K562 (cell line): ENCODE data around the gene HCFC1R1. TPM values are rescaled to one million over a fixed set of nuclear protein-coding genes. Genes with fewer than 3 reads are reported as not detected.
A peak's percentile ranks its signal among the peaks of the same experiment; 100 is the strongest.

Source experiments
- ARID1B ChIP-seq: fragments of 450-650 bp; IDR thresholded peaks from 2 replicates; pipeline ENCODE4 v1.6.1; 2016; ENCODE audit warnings: antibody characterized with exemption, mild to moderate bottlenecking, inconsistent platforms
- CCNT2 ChIP-seq: IDR thresholded peaks from 2 replicates; pipeline ENCODE4 v1.6.1; 2011; ENCODE audit warnings: borderline replicate concordance, low read depth, mild to moderate bottlenecking, moderate library complexity, mixed read lengths, low read length; ENCODE audit not compliant: insufficient read length; ENCODE audit errors: extremely low read depth
- CEBPB ChIP-seq: fragments of 450-650 bp; IDR thresholded peaks from 2 replicates; pipeline ENCODE4 v1.6.1; 2016; ENCODE audit warnings: missing genetic modification characterization, missing compliant biosample characterization
- ELF2 ChIP-seq: fragments of 250-450 bp; sonication (Bioruptor Pico); IDR thresholded peaks from 2 replicates; pipeline ENCODE4 v1.5.0; 2021; ENCODE audit warnings: mild to moderate bottlenecking
- FOXM1 ChIP-seq, 2 experiments: fragments of 450-650 bp in 1 of 2; sonication (generic) in 1 of 2; formaldehyde crosslinking in 1 of 2; IDR thresholded peaks; 2 replicates each; pipeline versions ENCODE4 v1.6.1 to v1.9.0; 2017 to 2022; ENCODE audit warnings: low read depth in 2 of 2, mild to moderate bottlenecking in 2 of 2, missing genetic modification reagents in 1 of 2, moderate library complexity in 1 of 2
- GTF2A2 ChIP-seq: IDR thresholded peaks from 2 replicates; pipeline ENCODE4 v1.6.1; 2016; ENCODE audit warnings: mild to moderate bottlenecking, missing genetic modification characterization, missing compliant biosample characterization
- HSF4 ChIP-seq: fragments of 250-450 bp; sonication (Bioruptor Pico); IDR thresholded peaks from 2 replicates; pipeline ENCODE4 v2.1.2; 2022; ENCODE audit warnings: mild to moderate bottlenecking, moderate library complexity, borderline replicate concordance
- LEF1 ChIP-seq: fragments of 450-650 bp; IDR thresholded peaks from 2 replicates; pipeline ENCODE4 v1.6.1; 2016; ENCODE audit warnings: mild to moderate bottlenecking
- MBD2 ChIP-seq: sonication (generic); IDR thresholded peaks from 2 replicates; pipeline ENCODE4 v1.6.1; 2016; ENCODE audit warnings: low read depth, borderline replicate concordance
- MEF2D ChIP-seq: conservative IDR thresholded peaks from 2 replicates; pipeline ENCODE4 v1.6.1; 2016; ENCODE audit warnings: low read depth, missing genetic modification characterization, missing compliant biosample characterization
- NELFE ChIP-seq: IDR thresholded peaks from 2 replicates; pipeline ENCODE4 v1.6.1; 2011; ENCODE audit warnings: mild to moderate bottlenecking; ENCODE audit not compliant: insufficient read depth, insufficient read length
- RBBP5 ChIP-seq: fragments of 200-600 bp; sonication (generic); IDR thresholded peaks from 2 replicates; pipeline ENCODE4 v1.6.1; 2012; ENCODE audit warnings: borderline replicate concordance, mild to moderate bottlenecking, low read length, control low read depth, inconsistent platforms; ENCODE audit not compliant: insufficient read depth, poor library complexity, severe bottlenecking
- RBFOX2 ChIP-seq: fragments of 200-400 bp; formaldehyde crosslinking; IDR thresholded peaks from 2 replicates; pipeline ENCODE4 v1.6.1; 2017; ENCODE audit warnings: low read depth, mild to moderate bottlenecking, low read length, moderate library complexity
- SLC30A9 ChIP-seq: fragments of 250-450 bp; sonication (Bioruptor Pico); IDR thresholded peaks from 2 replicates; pipeline ENCODE4 v1.8.0; 2022; ENCODE audit warnings: mild to moderate bottlenecking, moderate library complexity
- SREBF1 ChIP-seq: fragments of 150-350 bp; IDR thresholded peaks from 2 replicates; pipeline ENCODE4 v1.6.1; 2014; ENCODE audit warnings: antibody characterized with exemption, low read depth, low read length, borderline replicate concordance
- SUPT5H ChIP-seq: fragments of 450-650 bp; IDR thresholded peaks from 2 replicates; pipeline ENCODE4 v1.6.1; 2016
- ZNF224 ChIP-seq: sonication (generic); formaldehyde crosslinking; IDR thresholded peaks from 2 replicates; pipeline ENCODE4 v1.8.0; 2022; ENCODE audit warnings: mild to moderate bottlenecking, missing genetic modification reagents
- ZNF695 ChIP-seq: fragments of 450-650 bp; formaldehyde crosslinking; IDR thresholded peaks from 2 replicates; pipeline ENCODE4 v1.4.0; 2020; ENCODE audit warnings: mild to moderate bottlenecking, moderate library complexity
- polyA plus RNA-seq, 8 experiments: library from polyadenylated mRNA; depleted of rRNA in 4 of 8; stranded (reverse) in 5 of 8; unstranded in 3 of 8; fragments of >200 nt; fragmentation: Nextera tagmentation in 2 of 8; fragmentation: Illumina TruSeq in 1 of 8; extraction: Ambion mirVana in 2 of 8; extraction: Trizol in 1 of 8; gene quantifications; 2 replicates each; pipeline versions ENCODE4 v1.2.1 to v1.2.3, GENCODE V29; 2011 to 2014; ENCODE audit warnings: inconsistent platforms in 1 of 8, missing spikeins in 1 of 8
- total RNA-seq, 7 experiments: library from RNA; depleted of rRNA in 6 of 7; stranded (reverse); fragments of >200 nt in 6 of 7; fragmentation: Illumina TruSeq in 2 of 7; extraction: Trizol in 2 of 7; gene quantifications; 2 replicates each; pipeline versions ENCODE4 v1.2.1 to v1.2.3, GENCODE V29; 2011 to 2021; ENCODE audit warnings: low replicate concordance in 1 of 7
- TF ChIP-seq, protein P1 (sequence below): sonication (generic); formaldehyde crosslinking; IDR thresholded peaks from 2 replicates; pipeline ENCODE4 v1.8.1; 2023; ENCODE audit warnings: mild to moderate bottlenecking, missing genetic modification reagents, moderate library complexity
- TF ChIP-seq, protein P2 (sequence below): sonication (generic); formaldehyde crosslinking; IDR thresholded peaks from 2 replicates; pipeline ENCODE4 v1.4.0; 2020; ENCODE audit warnings: mild to moderate bottlenecking, missing genetic modification reagents
- TF ChIP-seq, protein P3 (sequence below): fragments of 250-450 bp; sonication (Bioruptor Pico); IDR thresholded peaks from 2 replicates; pipeline ENCODE4 v1.8.0; 2022; ENCODE audit warnings: moderate library complexity, mild to moderate bottlenecking, inconsistent platforms

The HCFC1R1 gene
- total and polyA plus RNA-seq, 9 of the 15 experiments (the other 6 are each of a cell fraction or from before 2014, with no cell fraction given): 2.2 to 29.0 (median 11.2) TPM

DNA sequence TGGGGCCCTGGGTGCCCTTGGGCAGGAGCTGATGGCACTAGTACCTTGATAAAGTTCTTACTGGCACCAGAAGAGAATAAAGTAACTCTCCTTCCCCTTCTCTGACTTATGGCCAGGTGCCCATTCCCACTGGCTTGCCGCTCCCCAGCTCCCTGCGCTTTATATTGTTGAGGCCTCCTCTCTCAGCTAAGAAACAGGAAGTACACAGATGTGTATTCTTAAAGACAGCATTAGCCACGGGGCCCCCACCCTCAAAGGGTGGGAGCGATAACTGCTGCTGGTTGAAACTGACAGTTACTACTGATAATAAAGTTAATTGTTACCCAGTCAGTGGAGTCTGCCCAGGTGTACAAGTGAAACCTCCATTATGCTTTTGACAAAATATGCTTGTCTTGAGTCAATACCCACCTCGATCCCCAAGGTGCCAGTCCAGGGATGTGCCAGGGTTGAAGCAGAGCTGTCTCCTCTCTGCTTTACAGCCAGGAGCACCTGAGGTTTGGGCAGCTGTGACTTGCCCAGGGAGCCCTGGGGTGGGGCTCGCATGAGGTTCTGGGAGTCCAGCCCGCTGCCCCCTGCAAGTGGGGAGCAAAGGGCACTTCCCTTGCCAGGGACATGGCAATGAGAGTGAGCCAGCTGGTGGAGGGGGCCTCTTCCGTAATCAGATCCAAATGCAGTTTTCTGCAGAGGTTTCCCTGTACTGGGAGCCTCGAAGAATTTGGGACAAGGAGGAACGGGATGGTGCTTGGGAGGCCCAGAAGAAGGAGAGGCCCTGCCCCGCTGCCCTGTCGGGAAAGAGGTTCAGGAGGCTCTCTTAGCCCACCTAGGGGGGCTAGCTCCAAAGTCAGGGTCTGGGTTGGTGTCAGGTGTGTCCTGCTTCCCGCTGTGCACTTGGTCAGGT lies 16.4 kb downstream of the HCFC1R1 start (continued):
- TF ChIP-seq, protein P1, sequence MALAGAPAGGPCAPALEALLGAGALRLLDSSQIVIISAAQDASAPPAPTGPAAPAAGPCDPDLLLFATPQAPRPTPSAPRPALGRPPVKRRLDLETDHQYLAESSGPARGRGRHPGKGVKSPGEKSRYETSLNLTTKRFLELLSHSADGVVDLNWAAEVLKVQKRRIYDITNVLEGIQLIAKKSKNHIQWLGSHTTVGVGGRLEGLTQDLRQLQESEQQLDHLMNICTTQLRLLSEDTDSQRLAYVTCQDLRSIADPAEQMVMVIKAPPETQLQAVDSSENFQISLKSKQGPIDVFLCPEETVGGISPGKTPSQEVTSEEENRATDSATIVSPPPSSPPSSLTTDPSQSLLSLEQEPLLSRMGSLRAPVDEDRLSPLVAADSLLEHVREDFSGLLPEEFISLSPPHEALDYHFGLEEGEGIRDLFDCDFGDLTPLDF: no peak
- TF ChIP-seq CCNT2 (no peak), MBD2 (no peak), HSF4 (CRISPR knock-in tag) (peak; percentile 6; the same call in 1 of the 2 replicates), GTF2A2 (tag) (no peak; the same call in 1 of the 2 replicates), SLC30A9 (CRISPR knock-in tag) (no peak), NELFE (no peak), RBFOX2 (peak; percentile 38), CEBPB (no peak), SUPT5H (peak; percentile 43; the same call in 1 of the 2 replicates), LEF1 (peak; percentile 48; the same call in 1 of the 2 replicates), ARID1B (peak; percentile 53), FOXM1 (IDR thresholded peaks at IDR 0.05; ENCODE audit: low read depth) (peak; percentile 52; the same call in 1 of the 2 replicates), FOXM1 (CRISPR knock-in tag; IDR thresholded peaks at IDR 0.05; ENCODE audit: low read depth) (no peak), ELF2 (CRISPR knock-in tag) (no peak), MEF2D (tag) (peak; percentile 41), ZNF224 (CRISPR knock-in tag) (no peak), RBBP5 (peak; percentile 45), SREBF1 (no peak), ZNF695 (CRISPR knock-in tag) (no peak)
- TF ChIP-seq, protein P2, sequence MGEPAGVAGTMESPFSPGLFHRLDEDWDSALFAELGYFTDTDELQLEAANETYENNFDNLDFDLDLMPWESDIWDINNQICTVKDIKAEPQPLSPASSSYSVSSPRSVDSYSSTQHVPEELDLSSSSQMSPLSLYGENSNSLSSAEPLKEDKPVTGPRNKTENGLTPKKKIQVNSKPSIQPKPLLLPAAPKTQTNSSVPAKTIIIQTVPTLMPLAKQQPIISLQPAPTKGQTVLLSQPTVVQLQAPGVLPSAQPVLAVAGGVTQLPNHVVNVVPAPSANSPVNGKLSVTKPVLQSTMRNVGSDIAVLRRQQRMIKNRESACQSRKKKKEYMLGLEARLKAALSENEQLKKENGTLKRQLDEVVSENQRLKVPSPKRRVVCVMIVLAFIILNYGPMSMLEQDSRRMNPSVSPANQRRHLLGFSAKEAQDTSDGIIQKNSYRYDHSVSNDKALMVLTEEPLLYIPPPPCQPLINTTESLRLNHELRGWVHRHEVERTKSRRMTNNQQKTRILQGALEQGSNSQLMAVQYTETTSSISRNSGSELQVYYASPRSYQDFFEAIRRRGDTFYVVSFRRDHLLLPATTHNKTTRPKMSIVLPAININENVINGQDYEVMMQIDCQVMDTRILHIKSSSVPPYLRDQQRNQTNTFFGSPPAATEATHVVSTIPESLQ: no peak; the same call in 1 of the 2 replicates
- TF ChIP-seq, protein P3, sequence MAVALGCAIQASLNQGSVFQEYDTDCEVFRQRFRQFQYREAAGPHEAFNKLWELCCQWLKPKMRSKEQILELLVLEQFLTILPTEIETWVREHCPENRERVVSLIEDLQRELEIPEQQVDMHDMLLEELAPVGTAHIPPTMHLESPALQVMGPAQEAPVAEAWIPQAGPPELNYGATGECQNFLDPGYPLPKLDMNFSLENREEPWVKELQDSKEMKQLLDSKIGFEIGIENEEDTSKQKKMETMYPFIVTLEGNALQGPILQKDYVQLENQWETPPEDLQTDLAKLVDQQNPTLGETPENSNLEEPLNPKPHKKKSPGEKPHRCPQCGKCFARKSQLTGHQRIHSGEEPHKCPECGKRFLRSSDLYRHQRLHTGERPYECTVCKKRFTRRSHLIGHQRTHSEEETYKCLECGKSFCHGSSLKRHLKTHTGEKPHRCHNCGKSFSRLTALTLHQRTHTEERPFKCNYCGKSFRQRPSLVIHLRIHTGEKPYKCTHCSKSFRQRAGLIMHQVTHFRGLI (CRISPR knock-in tag): no peak
- TF ChIP-seq, all 486 proteins: peak for 85
